ENCODE measurements around the gene BCAT1.

- no peak for TF ChIP-seq POLR2AphosphoS5 (IDR thresholded peaks at IDR 0.05)
- TF ChIP-seq CTCF (IDR thresholded peaks at IDR 0.05) = no peak
These were observed 181.9 kb downstream of the BCAT1 start for GRCh38 chr12:24767016-24767415.

All from transverse colon (tissue), 4 donors.